Caco-2 (cell line): ENCODE data around the gene FOXP1. TPM values are rescaled to one million over a fixed set of nuclear protein-coding genes. Genes with fewer than 3 reads are reported as not detected.
A peak's percentile ranks its signal among the peaks of the same experiment; 100 is the strongest.

ENCODE experiments used
- BruUV-seq: library from RNA; stranded (reverse); fragments of 400-500 nt; replicated peaks from 2 replicates; lab custom pipeline; 2021; lab: Mats Ljungman, UMichigan
- CTCF ChIA-PET: fragments of 300-600 bp; sonication (Branson Sonifier 250); formaldehyde crosslinking; loops from one replicate; lab custom pipeline; 2022; ENCODE audit warnings: antibody characterized with exemption; lab: Charles Lee
- POLR2A ChIA-PET: fragments of 300-600 bp; sonication (Branson Sonifier 250); formaldehyde crosslinking; loops from one replicate; lab custom pipeline; 2022; ENCODE audit warnings: antibody characterized with exemption; lab: Charles Lee
- DNase-seq, 2 experiments: peaks; one replicate each; pipeline versions ENCODE4 v3.0.0 to v3.0.0-alpha.2; 2020 to 2022
- H3K27me3 ChIP-seq: replicated peaks from 2 replicates; pipeline ENCODE4 v1.6.0; 2011; ENCODE audit warnings: low read length; ENCODE audit not compliant: control insufficient read depth, insufficient read depth
- H3K36me3 ChIP-seq: 2 replicates; pipeline ENCODE4 v1.5.1; 2011; ENCODE audit warnings: low read length; ENCODE audit not compliant: control insufficient read depth, insufficient read depth
- H3K4me1 ChIP-seq: fragments of 250-450 bp; sonication (Bioruptor Pico); 2 replicates; pipeline ENCODE4 v1.5.1; 2020; ENCODE audit warnings: mild to moderate bottlenecking
- H3K4me3 ChIP-seq: 2 replicates; pipeline ENCODE4 v1.5.1; 2011; ENCODE audit warnings: low read depth, mild to moderate bottlenecking, control low read depth, low read length
- H3K9me3 ChIP-seq: fragments of 250-450 bp; sonication (Bioruptor Pico); 2 replicates; pipeline ENCODE4 v1.5.1; 2020; ENCODE audit warnings: mild to moderate bottlenecking, moderate library complexity
- H3K27ac Mint-ChIP-seq: one replicate; pipeline ENCODE4 v1.8.0; 2022; ENCODE audit warnings: mixed read lengths; ENCODE audit not compliant: unreplicated experiment
- H3K27me3 Mint-ChIP-seq: one replicate; pipeline ENCODE4 v1.8.0; 2022; ENCODE audit warnings: mixed read lengths; ENCODE audit not compliant: insufficient read depth, unreplicated experiment
- H3K36me3 Mint-ChIP-seq: one replicate; pipeline ENCODE4 v1.8.0; 2022; ENCODE audit warnings: mild to moderate bottlenecking, mixed read lengths; ENCODE audit not compliant: insufficient read depth, unreplicated experiment
- H3K4me1 Mint-ChIP-seq: one replicate; pipeline ENCODE4 v1.8.0; 2022; ENCODE audit warnings: low read depth, mixed read lengths; ENCODE audit not compliant: unreplicated experiment
- H3K4me3 Mint-ChIP-seq: one replicate; pipeline ENCODE4 v1.8.0; 2022; ENCODE audit warnings: mild to moderate bottlenecking, moderate library complexity, mixed read lengths; ENCODE audit not compliant: unreplicated experiment
- H3K9me3 Mint-ChIP-seq: one replicate; pipeline ENCODE4 v1.8.0; 2022; ENCODE audit warnings: mixed read lengths; ENCODE audit not compliant: unreplicated experiment
- intact Hi-C: fragments of 100-400 bp; cut with micrococcal nuclease; formaldehyde crosslinking; loops from one replicate; pipeline ENCODE4 v1.10.0; 2022; ENCODE audit not compliant: unreplicated experiment
- total RNA-seq: library from RNA; stranded (reverse); gene quantifications from 2 replicates; pipeline ENCODE4 v1.2.3, GENCODE V29; 2022
- TF ChIP-seq, protein P1 (sequence below), 2 experiments: fragments of 200-600 bp in 1 of 2; IDR thresholded peaks; 1 replicate in 1 of 2; 2 replicates in 1 of 2; pipeline versions ENCODE4 v1.5.1 to v1.8.0; 2011 to 2022; ENCODE audit warnings: antibody characterized with exemption in 1 of 2, control low read depth in 1 of 2, inconsistent platforms in 1 of 2, low read depth in 1 of 2, low read length in 1 of 2, mild to moderate bottlenecking in 1 of 2, moderate library complexity in 1 of 2; ENCODE audit not compliant: insufficient read depth in 1 of 2, severe bottlenecking in 1 of 2, unreplicated experiment in 1 of 2

FOXP1 gene
- total RNA-seq, 1 experiment from 2014 or later = 131 TPM

GRCh38 chr3:71241246-71241901 is 342.2 kb downstream of the FOXP1 start:
- Mint-ChIP-seq H3K4me3 (no peak overlapping the region), H3K27ac (peak overlapping the region; percentile 5), H3K9me3 (no peaks in the 10 kb centered on the region), H3K4me1 (peaks cover 41% of the 10 kb centered on the region), H3K36me3 (peaks cover 25% of the 10 kb centered on the region), H3K27me3 (no peaks in the 10 kb centered on the region)
- H3K4me3 ChIP-seq = no peak overlapping the region
- H3K9me3 ChIP-seq = no peaks in the 10 kb centered on the region
- no peaks in the 10 kb centered on the region for H3K27me3 ChIP-seq
- ChIA-PET CTCF (no interaction called here), POLR2A (no interaction called here)
- intact Hi-C loops = no loop called here
- TF ChIP-seq, protein P1, sequence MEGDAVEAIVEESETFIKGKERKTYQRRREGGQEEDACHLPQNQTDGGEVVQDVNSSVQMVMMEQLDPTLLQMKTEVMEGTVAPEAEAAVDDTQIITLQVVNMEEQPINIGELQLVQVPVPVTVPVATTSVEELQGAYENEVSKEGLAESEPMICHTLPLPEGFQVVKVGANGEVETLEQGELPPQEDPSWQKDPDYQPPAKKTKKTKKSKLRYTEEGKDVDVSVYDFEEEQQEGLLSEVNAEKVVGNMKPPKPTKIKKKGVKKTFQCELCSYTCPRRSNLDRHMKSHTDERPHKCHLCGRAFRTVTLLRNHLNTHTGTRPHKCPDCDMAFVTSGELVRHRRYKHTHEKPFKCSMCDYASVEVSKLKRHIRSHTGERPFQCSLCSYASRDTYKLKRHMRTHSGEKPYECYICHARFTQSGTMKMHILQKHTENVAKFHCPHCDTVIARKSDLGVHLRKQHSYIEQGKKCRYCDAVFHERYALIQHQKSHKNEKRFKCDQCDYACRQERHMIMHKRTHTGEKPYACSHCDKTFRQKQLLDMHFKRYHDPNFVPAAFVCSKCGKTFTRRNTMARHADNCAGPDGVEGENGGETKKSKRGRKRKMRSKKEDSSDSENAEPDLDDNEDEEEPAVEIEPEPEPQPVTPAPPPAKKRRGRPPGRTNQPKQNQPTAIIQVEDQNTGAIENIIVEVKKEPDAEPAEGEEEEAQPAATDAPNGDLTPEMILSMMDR (IDR thresholded peaks at IDR 0.05; ENCODE audit: insufficient read depth in 1 of 2, low read depth in 1 of 2, low read length in 1 of 2, severe bottlenecking in 1 of 2, unreplicated experiment in 1 of 2) = no peak
- no peak for DNase-seq
- peaks cover 30% of the 10 kb centered on the region for H3K4me1 ChIP-seq
- BruUV-seq = no TSS peak
- H3K36me3 ChIP-seq = no peaks in the 10 kb centered on the region; the same call in 1 of the 2 replicates

GRCh38 chr3:71240034-71240433 is 343.5 kb downstream of the FOXP1 start:
- Mint-ChIP-seq H3K27ac (no peak overlapping the region), H3K27me3 (no peaks in the 10 kb centered on the region), H3K4me1 (peaks cover 31% of the 10 kb centered on the region), H3K4me3 (no peak overlapping the region), H3K36me3 (peaks cover 27% of the 10 kb centered on the region), H3K9me3 (no peaks in the 10 kb centered on the region)
- no peak overlapping the region for H3K4me3 ChIP-seq
- no peaks in the 10 kb centered on the region; the same call in 1 of the 2 replicates for H3K36me3 ChIP-seq
- BruUV-seq = no TSS peak
- H3K27me3 ChIP-seq = no peaks in the 10 kb centered on the region
- DNase-seq = no peak
- ChIA-PET CTCF (no interaction called here), POLR2A (no interaction called here)
- peaks cover 22% of the 10 kb centered on the region for H3K4me1 ChIP-seq
- H3K9me3 ChIP-seq = no peaks in the 10 kb centered on the region
- TF ChIP-seq, protein P1 (IDR thresholded peaks at IDR 0.05; ENCODE audit: insufficient read depth in 1 of 2, low read depth in 1 of 2, low read length in 1 of 2, severe bottlenecking in 1 of 2, unreplicated experiment in 1 of 2) = no peak
- intact Hi-C loops = no loop called here

- H3K9me3 ChIP-seq = no peaks in the 10 kb centered on the region
- CTCF ChIA-PET = no interaction called here
- H3K36me3 Mint-ChIP-seq = peaks cover 14% of the 10 kb centered on the region
- DNase-seq = no peak
- H3K4me3 Mint-ChIP-seq = no peak overlapping the region
- TF ChIP-seq, protein P1 (IDR thresholded peaks at IDR 0.05; ENCODE audit: insufficient read depth in 1 of 2, low read depth in 1 of 2, low read length in 1 of 2, severe bottlenecking in 1 of 2, unreplicated experiment in 1 of 2) = no peak
- no peaks in the 10 kb centered on the region for H3K9me3 Mint-ChIP-seq
- H3K4me1 ChIP-seq = peaks cover 17% of the 10 kb centered on the region
- H3K27me3 Mint-ChIP-seq = no peaks in the 10 kb centered on the region
- no peaks in the 10 kb centered on the region for H3K27me3 ChIP-seq
- H3K4me3 ChIP-seq = no peak overlapping the region
- BruUV-seq = no TSS peak
- no peaks in the 10 kb centered on the region; the same call in 1 of the 2 replicates for H3K36me3 ChIP-seq
- POLR2A ChIA-PET = no interaction called here
- no peak overlapping the region for H3K27ac Mint-ChIP-seq
- peaks cover 15% of the 10 kb centered on the region for H3K4me1 Mint-ChIP-seq
- intact Hi-C loops = no loop called here
These were observed 345.2 kb downstream of the FOXP1 start for GRCh38 chr3:71238355-71238757.
